Measurements from ENCODE around the gene ALPL. TPM values are rescaled to one million over a fixed set of nuclear protein-coding genes. Genes with fewer than 3 reads are reported as not detected.

ALPL gene
- total and polyA plus RNA-seq, 12 donors: 21.9 to 752 (median 70.6) TPM

DNA sequence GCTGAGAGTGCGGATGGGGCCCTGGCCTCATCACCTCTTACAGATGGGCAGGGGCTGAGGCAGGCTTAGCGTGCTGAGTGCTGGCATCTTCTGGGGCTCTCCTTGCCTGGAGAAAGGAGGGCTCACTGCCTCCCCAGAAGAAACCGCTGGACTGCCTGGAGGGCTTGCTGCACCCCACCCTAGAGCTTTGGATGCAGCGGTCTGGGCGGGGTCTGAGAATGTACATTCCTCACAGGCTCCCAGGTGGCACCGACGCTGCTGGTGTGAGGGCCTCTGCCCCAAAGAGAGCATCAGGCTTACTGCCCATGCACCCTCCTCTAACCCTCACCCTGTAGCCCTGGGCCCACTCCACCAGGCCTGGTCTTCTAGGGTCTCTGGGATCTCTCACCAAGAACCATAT, 108.8 kb downstream of the ALPL start:
- DNase-seq: no peak
- TF ChIP-seq, protein P1, sequence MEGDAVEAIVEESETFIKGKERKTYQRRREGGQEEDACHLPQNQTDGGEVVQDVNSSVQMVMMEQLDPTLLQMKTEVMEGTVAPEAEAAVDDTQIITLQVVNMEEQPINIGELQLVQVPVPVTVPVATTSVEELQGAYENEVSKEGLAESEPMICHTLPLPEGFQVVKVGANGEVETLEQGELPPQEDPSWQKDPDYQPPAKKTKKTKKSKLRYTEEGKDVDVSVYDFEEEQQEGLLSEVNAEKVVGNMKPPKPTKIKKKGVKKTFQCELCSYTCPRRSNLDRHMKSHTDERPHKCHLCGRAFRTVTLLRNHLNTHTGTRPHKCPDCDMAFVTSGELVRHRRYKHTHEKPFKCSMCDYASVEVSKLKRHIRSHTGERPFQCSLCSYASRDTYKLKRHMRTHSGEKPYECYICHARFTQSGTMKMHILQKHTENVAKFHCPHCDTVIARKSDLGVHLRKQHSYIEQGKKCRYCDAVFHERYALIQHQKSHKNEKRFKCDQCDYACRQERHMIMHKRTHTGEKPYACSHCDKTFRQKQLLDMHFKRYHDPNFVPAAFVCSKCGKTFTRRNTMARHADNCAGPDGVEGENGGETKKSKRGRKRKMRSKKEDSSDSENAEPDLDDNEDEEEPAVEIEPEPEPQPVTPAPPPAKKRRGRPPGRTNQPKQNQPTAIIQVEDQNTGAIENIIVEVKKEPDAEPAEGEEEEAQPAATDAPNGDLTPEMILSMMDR (IDR thresholded peaks at IDR 0.05): no peak
- no peak for TF ChIP-seq POLR2A (IDR thresholded peaks at IDR 0.05)
- Histone ChIP-seq H3K4me3 (no peak overlapping the region), H3K27me3 (no peaks in the 10 kb centered on the region), H3K9me3 (replicated peaks in 1 of 3) (no peaks in the 10 kb centered on the region), H3K27ac (peak overlapping the region in 3 of 5 donors; percentile 61 to 91 (median 81)), H3K4me1 (replicated peaks in 1 of 2) (peaks cover 13 to 34% of the 10 kb centered on the region in 2 donors), H3K36me3 (replicated peaks in 1 of 2) (no peaks in the 10 kb centered on the region)
- intact Hi-C loops (cut with DNase I): no loop called here
- 75 to 100% (median 92%) methylated on average over 1 to 7 of the region's 7 CpGs for WGBS, 4 donors

GRCh38 chr1:21618561-21619374, 109.5 kb downstream of the ALPL start:
- peaks cover 13 to 41% of the 10 kb centered on the region in 2 donors for H3K4me1 ChIP-seq (replicated peaks in 1 of 2)
- H3K27me3 ChIP-seq: no peaks in the 10 kb centered on the region
- TF ChIP-seq, protein P1 (IDR thresholded peaks at IDR 0.05): no peak
- no peak for TF ChIP-seq POLR2A (IDR thresholded peaks at IDR 0.05)
- 47 to 64% (median 52%) methylated on average over 17 to 22 of the region's 22 CpGs for WGBS, 4 donors
- H3K36me3 ChIP-seq (replicated peaks in 1 of 2): no peaks in the 10 kb centered on the region
- peak overlapping the region in 2 of 5 donors; percentile 62 to 81 for H3K27ac ChIP-seq
- intact Hi-C loops (cut with DNase I): no loop called here
- no peak overlapping the region for H3K4me3 ChIP-seq
- H3K9me3 ChIP-seq (replicated peaks in 1 of 3): no peaks in the 10 kb centered on the region
- DNase-seq: peak in 1 of 7 donors; percentile 35

DNA sequence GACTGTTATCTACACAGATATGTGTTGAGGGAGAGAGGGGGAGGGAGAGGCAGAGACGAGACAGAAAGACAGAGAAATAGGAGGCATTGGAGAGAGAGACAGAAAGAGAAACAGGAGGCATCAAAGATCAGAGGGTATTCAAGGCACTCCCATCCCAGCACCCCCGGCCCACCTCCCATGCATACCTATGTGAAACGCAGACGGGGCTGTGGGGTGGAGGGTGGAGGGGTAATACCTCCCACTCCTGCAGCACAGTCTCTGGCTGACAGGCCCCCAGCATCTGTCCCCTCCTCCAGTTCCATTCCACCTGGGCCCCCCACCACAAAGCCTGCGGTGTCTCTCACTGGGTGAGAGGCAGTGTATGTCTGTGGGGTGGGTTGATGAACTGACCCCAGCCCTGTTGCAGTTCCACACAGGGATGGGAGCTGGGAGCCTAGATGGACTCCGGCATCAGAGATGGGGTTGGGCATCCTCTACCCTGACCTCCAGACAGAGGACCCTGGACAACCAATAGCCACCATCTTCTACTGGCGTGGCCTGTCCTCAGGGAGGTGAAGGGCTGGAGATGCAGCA, 110.2 kb downstream of the ALPL start:
- Histone ChIP-seq H3K4me3 (no peak overlapping the region), H3K9me3 (replicated peaks in 1 of 3) (no peaks in the 10 kb centered on the region), H3K27ac (peak overlapping the region in 2 of 5 donors; percentile 62 to 81), H3K27me3 (no peaks in the 10 kb centered on the region), H3K36me3 (replicated peaks in 1 of 2) (no peaks in the 10 kb centered on the region), H3K4me1 (replicated peaks in 1 of 2) (peaks cover 14 to 42% of the 10 kb centered on the region in 2 donors)
- TF ChIP-seq POLR2A (IDR thresholded peaks at IDR 0.05): no peak
- TF ChIP-seq, protein P1 (IDR thresholded peaks at IDR 0.05): no peak
- 58 to 72% (median 65%) methylated on average over 7 of the region's 7 CpGs for WGBS, 4 donors
- intact Hi-C loops (cut with DNase I): no loop called here
- no peak for DNase-seq

- H3K27me3 ChIP-seq: no peaks in the 10 kb centered on the region
- TF ChIP-seq POLR2A (IDR thresholded peaks at IDR 0.05): no peak
- TF ChIP-seq, protein P1 (IDR thresholded peaks at IDR 0.05): no peak
- no peak for DNase-seq
- intact Hi-C loops (cut with DNase I): no loop called here
- WGBS, 4 donors: 69 to 100% (median 84%) methylated on average over 1 to 12 of the region's 12 CpGs
- peak overlapping the region in 3 of 5 donors; percentile 39 to 62 (median 61) for H3K27ac ChIP-seq
- no peak overlapping the region for H3K4me3 ChIP-seq
- H3K4me1 ChIP-seq (replicated peaks in 1 of 2): peaks cover 18 to 42% of the 10 kb centered on the region in 2 donors
- H3K9me3 ChIP-seq (replicated peaks in 1 of 3): no peaks in the 10 kb centered on the region
- H3K36me3 ChIP-seq (replicated peaks in 1 of 2): no peaks in the 10 kb centered on the region
Measured at GRCh38 chr1:21620011-21620410, 110.8 kb downstream of the ALPL start.
